SK-N-MC (cell line): Measurements from ENCODE around the gene GMPS.
"Not testable (repeated sequence)": the region's sequence is repeated elsewhere in the genome, so short reads cannot be mapped to it uniquely, and the experiment has no call there.

Source experiments
- DNase-seq: peaks from one replicate; pipeline ENCODE4 v3.0.0-alpha.2; 2011; ENCODE audit warnings: low read depth, low spot score
- H3K27ac ChIP-seq: fragments of 200-600 bp; sonication (generic); 2 replicates; pipeline ENCODE4 v1.5.1; 2016; ENCODE audit warnings: mixed run types
- H3K36me3 ChIP-seq: fragments of 200-600 bp; sonication (generic); 2 replicates; pipeline ENCODE4 v1.6.1; 2017; ENCODE audit warnings: antibody characterized with exemption, low read length, mixed read lengths; ENCODE audit not compliant: insufficient read depth
- H3K4me3 ChIP-seq: fragments of 200-600 bp; sonication (generic); 2 replicates; pipeline ENCODE4 v1.5.1; 2016
- H3K9ac ChIP-seq: fragments of 200-600 bp; sonication (generic); 2 replicates; pipeline ENCODE4 v1.8.0; 2017; ENCODE audit warnings: mixed run types, mixed read lengths; ENCODE audit not compliant: insufficient read length
- H3K9me3 ChIP-seq: fragments of 200-600 bp; sonication (generic); 2 replicates; pipeline ENCODE4 v1.6.1; 2017; ENCODE audit warnings: low read depth, mild to moderate bottlenecking, antibody characterized with exemption, low read length, moderate library complexity, mixed read lengths
- EZH2 ChIP-seq: fragments of 200-600 bp; sonication (generic); IDR thresholded peaks from one replicate; pipeline ENCODE4 v1.6.1; 2017; ENCODE audit warnings: antibody characterized with exemption
- FOXP2 ChIP-seq: optimal IDR thresholded peaks from 2 replicates; pipeline ENCODE3; 2011; ENCODE audit warnings: mild to moderate bottlenecking, moderate library complexity; ENCODE audit not compliant: insufficient read depth; ENCODE audit errors: extremely low read length, control extremely low read depth
- POLR2AphosphoS5 ChIP-seq: IDR thresholded peaks from 2 replicates; pipeline ENCODE4 v1.6.1; 2012; ENCODE audit warnings: mild to moderate bottlenecking, low read depth, low read length, borderline replicate concordance

The GMPS gene

DNA sequence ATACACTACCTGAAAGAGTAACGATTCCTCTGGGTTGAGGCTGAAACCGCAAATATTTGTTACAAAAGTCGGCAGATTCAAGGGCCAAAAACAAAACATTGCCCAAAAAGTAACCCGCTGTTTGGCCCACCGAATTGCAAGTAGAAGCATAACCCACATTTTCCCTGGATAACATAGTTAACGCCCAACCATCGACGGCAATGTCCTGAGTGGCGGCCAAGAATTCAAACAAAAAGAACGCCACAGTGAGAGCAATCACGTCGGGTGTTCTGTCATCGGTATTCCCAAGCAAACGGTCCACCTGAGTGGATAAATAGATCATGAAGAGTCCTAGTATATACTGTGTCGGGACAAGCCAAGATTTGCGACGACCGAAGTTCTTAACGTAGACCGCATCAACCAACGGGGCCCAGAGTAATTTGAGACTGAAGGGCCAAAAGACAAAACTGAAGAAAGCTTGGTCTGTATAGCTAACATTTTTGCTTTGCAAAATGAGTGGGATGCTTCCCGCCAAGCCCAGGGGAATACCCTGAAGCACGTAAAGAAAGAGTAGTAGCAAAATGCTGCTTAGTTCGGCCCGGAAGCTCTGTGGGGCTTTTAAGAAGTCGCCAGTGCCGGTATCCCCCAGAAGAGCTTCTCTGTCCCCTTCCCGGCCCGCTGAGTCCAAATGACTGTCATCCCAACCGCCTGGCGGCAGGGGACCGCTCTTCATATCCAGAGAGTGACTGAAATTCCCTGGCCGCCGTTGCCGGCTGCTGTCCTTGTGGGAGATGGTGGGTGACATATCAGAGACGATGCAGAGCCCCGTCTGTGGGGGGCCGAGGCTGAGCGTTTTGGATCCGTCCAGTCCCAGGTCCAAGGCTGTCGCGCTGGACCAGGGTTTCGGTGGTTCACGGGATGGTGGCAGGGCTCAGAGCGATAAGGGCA lies 17.0 kb upstream of the GMPS start:
- DNase-seq: no peak
- no peaks in the 10 kb centered on the region for H3K36me3 ChIP-seq

DNA sequence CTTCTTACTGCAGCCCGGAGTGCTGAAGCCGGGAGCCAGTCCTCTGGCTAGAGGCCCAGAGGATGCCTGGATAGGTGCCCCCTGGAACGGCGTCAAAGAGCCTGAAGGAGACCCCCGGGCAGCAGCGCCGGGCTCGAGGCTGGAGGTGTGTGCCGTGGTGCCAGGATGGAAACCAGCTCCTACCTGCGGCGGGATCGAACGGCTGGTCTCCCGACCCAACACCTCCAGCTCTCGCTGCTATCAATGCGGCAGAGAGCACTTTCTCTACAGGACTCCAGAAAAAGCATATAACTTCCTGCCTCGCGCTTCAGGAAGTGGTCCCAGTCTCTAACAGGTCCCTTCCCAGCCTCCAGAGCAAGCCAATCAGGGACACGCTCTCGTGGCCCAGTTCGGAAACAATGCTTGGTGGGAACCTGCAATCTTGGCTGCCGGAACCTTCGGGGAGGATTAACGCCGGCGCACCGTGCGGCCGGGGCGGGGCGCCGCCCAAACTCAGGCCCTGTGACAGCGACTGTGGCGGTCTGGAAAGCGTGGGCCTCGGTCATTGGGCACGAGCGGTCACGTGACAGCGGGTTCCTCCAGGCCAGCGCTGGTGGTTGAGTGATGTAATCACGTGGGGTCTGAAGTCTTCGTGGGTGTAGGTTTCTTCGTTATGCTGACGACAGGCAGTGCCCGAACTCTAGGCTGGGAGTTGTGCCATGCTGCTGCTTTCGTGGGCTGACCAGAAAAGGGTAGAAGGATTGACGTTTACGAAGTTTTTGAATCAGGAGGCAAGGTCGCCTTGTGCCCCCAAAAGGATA lies 16.1 kb upstream of the GMPS start, which contains the start of gene SLC33A1:
Gene SLC33A1 (minus strand): TSS at position 287 of the 800 bp plus-strand sequence. CDS start 430 bp downstream, outside the sequence.
- DNase-seq: peak; percentile 98
- Histone ChIP-seq H3K9me3 (no peaks in the 10 kb centered on the region), H3K4me3 (peak within 1 kb of the TSS; percentile 84), H3K9ac (peak within 1 kb of the TSS; percentile 93), H3K36me3 (no peaks in the 10 kb centered on the region), H3K27ac (peak within 1 kb of the TSS; percentile 88)
- TF ChIP-seq POLR2AphosphoS5 (peak; percentile 87), FOXP2 (peak; percentile 98), EZH2 (no peak)

More for the DNA sequence above, 17.0 kb upstream of the GMPS start:
- Histone ChIP-seq H3K27ac (peak overlapping the region; percentile 73), H3K9ac (peak overlapping the region; percentile 93), H3K4me3 (peak overlapping the region; percentile 84), H3K9me3 (no peaks in the 10 kb centered on the region)
- TF ChIP-seq EZH2 (no peak), FOXP2 (no peak), POLR2AphosphoS5 (no peak)

DNA sequence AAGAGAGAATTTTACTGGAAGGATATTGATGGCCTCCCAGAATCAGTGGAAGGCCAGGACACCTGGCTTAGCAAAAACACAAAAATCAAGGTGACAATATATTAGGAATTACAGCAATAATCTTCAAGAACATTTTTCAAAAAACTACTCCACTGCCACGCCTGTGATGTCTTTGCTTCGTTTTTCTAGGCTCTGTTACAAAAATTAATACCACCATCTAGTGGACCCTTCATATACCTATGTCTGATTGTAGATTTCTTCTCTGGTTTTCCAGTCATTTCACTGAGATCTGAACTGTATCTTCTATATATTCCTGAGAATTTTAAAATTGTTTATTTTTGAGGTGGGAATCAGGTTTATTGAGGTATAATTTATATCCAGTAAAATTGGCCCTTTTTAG lies 10.6 kb upstream of the GMPS start:
- Histone ChIP-seq H3K9me3 (no peaks in the 10 kb centered on the region), H3K9ac (no peak overlapping the region), H3K27ac (no peak overlapping the region), H3K36me3 (no peaks in the 10 kb centered on the region), H3K4me3 (no peak overlapping the region)
- no peak for DNase-seq
- TF ChIP-seq EZH2 (no peak), POLR2AphosphoS5 (no peak)

DNA sequence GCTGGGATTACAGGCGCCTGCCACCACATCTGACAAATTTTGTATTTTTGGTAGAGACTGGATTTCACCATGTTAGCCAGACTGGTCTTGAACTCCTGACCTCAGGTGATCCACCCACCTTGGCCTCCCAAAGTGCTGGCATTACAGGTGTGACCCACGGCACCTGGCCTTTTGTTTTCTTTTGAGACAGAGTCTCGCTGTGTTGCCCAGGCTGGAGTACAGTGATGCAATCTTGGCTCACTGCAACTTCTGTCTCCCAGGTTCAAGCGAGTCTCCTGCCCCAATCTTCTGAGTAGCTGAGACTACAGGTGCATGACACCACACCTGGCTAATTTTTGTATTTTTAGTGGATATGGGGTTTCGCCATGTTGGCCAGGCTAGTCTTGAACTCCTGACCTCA lies 10.0 kb upstream of the GMPS start:
- H3K4me3 ChIP-seq, H3K9ac ChIP-seq, H3K27ac ChIP-seq, H3K9me3 ChIP-seq, DNase-seq, H3K36me3 ChIP-seq: not testable (repeated sequence)

DNA sequence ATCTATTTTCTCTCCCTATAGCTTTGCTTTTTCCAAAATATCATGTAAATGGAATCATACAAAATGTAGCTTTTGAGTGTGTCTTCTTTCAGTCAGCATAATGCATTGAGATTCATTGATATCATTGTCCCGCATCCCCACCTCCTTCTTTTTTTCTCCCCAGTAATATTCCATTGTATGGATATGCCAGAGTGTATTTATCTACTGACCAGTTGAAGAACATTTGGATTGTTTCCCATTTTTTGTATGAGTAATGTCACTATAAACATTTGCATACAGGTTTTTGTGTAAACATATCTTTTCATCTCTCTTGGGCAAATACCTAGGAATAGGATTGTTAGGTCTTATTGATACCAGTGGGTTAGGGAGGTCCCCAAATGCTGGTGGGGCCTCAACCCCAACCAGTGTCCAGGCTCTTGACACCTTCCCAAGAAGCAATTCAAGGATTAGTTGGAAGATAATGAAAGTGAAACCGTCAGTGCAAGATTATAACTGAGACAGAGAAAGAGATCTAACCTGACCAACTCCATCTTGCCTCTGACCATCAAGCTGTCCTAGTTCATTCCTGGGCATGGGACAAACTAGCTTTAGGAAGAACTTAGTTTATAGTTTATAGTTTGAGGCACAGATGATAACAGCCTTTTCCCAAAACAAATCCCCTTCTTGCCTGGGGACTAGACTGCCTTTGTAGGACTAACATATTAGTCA lies 8.8 kb upstream of the GMPS start:
- no peak overlapping the region for H3K4me3 ChIP-seq
- no peaks in the 10 kb centered on the region for H3K9me3 ChIP-seq
- no peaks in the 10 kb centered on the region for H3K36me3 ChIP-seq
- no peak overlapping the region for H3K27ac ChIP-seq
- TF ChIP-seq EZH2: no peak
- no peak for DNase-seq
- no peak overlapping the region for H3K9ac ChIP-seq

DNA sequence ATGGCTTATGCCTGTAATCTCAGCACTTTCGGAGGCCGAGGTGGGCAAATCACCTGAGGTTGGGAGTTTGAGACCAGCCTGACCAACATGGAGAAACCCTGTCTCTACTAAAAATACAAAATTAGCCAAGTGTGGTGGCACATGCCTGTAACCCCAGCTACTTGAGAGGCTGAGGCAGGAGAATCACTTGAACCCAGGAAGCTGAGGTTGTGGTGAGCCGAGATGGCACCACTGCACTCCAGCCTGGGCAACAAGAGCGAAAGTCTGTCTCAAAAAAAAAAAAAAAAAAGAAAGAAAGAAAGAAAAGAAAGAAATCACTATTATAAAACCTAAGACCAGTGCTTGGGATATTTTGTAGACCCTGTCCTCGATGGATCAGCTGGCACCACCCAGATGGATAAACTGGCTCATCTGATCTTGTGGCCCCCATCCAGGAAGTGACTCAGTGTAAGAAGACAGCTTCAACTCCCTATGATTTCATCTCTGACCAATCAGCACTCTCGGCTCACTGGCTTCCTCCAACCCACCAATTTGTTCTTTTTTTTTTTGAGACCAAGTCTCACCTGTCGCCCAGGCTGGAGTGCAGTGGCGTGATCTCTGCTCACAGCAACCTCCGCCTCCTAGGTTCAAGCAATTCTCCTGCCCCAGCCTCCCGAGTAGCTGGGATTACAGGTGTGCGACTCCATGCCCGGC lies 8.0 kb upstream of the GMPS start:
- H3K36me3 ChIP-seq, H3K9me3 ChIP-seq, DNase-seq, H3K9ac ChIP-seq, H3K27ac ChIP-seq, H3K4me3 ChIP-seq: not testable (repeated sequence)

DNA sequence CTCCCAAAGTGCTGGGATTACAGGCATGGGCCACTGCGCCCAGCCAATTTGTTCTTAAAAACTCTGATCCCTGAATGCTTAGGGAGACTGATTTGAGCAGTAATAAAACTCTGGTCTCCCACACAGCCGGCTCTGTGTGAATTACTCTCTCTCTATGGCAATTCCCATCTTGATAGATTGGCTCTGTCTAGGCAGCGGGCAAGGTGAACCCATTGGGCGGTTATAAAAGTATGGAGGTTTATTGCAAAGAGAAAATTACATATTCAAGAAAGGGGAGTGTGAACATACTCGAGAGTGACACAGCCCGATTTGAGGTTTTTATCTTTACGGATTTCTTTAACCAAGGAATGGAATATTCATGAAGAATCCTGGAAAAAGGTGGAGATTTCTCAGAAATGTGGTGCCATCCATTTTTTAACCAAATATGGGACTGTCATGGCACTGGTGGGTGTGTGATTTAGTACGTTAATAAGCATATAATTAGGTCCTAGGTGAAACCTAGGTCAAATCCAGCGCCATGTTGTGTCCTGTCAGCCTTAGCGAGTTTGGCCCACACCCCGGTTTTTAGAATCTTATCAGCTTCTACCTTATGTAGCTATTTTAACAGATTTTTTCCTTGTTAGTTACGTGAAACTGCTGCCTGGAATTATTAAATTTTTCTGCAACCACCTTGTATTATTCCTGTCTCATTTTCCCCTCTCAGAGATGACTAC lies 7.2 kb upstream of the GMPS start:
- DNase-seq: no peak
- Histone ChIP-seq H3K4me3 (no peak overlapping the region), H3K27ac (no peak overlapping the region), H3K9ac (no peak overlapping the region), H3K9me3 (no peaks in the 10 kb centered on the region), H3K36me3 (no peaks in the 10 kb centered on the region)
- TF ChIP-seq EZH2: no peak

DNA sequence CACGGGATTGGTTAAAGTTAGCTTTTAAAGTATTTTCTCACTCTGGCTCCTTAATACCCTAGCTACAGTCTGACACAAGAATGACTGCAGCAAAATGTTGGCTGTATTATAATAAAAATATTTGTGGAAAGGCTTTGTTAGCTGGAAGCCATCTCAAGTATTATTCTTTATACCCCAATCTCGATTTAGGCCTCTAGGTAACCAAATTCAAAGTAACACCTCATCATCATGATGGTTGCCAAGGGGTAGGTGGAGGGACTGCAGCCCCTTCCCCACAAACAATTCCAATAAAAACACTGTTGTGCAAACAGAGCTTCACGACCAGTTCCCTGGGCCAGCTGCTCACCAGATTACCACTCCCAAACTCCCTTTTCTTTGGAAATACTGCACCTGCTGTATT lies 759 bp upstream of the GMPS start:
- peaks cover 3% of the 10 kb centered on the region; the same call in 1 of the 2 replicates for H3K36me3 ChIP-seq
- H3K9me3 ChIP-seq: no peaks in the 10 kb centered on the region
- DNase-seq: no peak
- TF ChIP-seq EZH2: no peak
- peak overlapping the region; percentile 96 for H3K4me3 ChIP-seq
- peak overlapping the region; percentile 73 for H3K9ac ChIP-seq
- H3K27ac ChIP-seq: peak overlapping the region; percentile 55
